ENCODE measurements around the gene CDK19.
"Not testable (repeated sequence)": the region's sequence is repeated elsewhere in the genome, so short reads cannot be mapped to it uniquely, and the experiment has no call there.

DNA sequence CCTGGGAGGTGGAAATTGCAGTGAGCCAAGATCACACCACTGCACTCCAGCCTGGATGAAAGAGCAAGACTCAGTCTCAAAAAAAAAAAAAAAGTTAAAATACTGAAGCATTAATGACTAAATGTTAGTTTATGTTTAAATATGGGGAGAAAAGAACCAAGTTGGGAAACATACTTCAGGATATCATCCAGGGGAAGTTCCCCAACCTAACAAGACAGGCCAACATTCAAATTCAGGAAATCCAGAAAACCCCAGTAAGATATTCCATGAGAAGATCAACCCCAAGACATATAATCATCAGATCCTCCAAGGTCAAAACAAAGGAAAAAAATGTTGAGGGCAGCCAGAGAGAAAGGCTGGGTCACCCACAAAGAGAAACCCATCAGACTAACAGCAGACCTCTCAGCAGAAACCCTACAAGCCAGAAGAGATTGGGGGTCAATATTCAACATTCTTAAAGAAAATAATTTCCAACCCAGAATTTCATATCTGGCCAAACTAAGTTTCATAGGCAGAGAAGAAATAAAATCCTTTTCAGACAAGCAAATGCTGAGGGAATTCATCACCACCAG, 237.6 kb downstream of the CDK19 start:
- TF ChIP-seq, protein P1, sequence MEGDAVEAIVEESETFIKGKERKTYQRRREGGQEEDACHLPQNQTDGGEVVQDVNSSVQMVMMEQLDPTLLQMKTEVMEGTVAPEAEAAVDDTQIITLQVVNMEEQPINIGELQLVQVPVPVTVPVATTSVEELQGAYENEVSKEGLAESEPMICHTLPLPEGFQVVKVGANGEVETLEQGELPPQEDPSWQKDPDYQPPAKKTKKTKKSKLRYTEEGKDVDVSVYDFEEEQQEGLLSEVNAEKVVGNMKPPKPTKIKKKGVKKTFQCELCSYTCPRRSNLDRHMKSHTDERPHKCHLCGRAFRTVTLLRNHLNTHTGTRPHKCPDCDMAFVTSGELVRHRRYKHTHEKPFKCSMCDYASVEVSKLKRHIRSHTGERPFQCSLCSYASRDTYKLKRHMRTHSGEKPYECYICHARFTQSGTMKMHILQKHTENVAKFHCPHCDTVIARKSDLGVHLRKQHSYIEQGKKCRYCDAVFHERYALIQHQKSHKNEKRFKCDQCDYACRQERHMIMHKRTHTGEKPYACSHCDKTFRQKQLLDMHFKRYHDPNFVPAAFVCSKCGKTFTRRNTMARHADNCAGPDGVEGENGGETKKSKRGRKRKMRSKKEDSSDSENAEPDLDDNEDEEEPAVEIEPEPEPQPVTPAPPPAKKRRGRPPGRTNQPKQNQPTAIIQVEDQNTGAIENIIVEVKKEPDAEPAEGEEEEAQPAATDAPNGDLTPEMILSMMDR (IDR thresholded peaks at IDR 0.05; ENCODE audit: low read length), result not testable (repeated sequence)
- TF ChIP-seq EZH2 (IDR thresholded peaks at IDR 0.05; ENCODE audit: borderline replicate concordance, low read length), result not testable (repeated sequence)

All from OCI-LY1 (cell line).